HEK293 (cell line): ENCODE measurements around the gene STK35.

ENCODE experiments used
- CTCF ChIA-PET: fragments of 350-600 bp; formaldehyde crosslinking; extraction: SDS; loops from one replicate; lab custom pipeline; 2021; ENCODE audit warnings: antibody characterized with exemption; lab: Yijun Ruan, JAX
- POLR2A ChIA-PET: fragments of 300-600 bp; formaldehyde crosslinking; extraction: SDS; loops from one replicate; lab custom pipeline; 2020; ENCODE audit warnings: antibody characterized with exemption, inconsistent platforms; lab: Yijun Ruan, JAX
- H3K27ac ChIP-seq: fragments of 200-500 bp; sonication (Bioruptor generic); 2 replicates; pipeline ENCODE4 v1.5.1; 2014; ENCODE audit warnings: low read depth, low read length, control low read depth, inconsistent platforms; ENCODE audit errors: extremely low read depth
- H3K36me3 ChIP-seq, 2 experiments: fragments of 200-500 bp in 1 of 2; sonication (Bioruptor generic) in 1 of 2; 1 replicate in 1 of 2; 2 replicates in 1 of 2; pipeline ENCODE4 v1.5.1; 2014 to 2017; ENCODE audit warnings: inconsistent platforms in 2 of 2, low read length in 2 of 2; ENCODE audit not compliant: control insufficient read depth in 2 of 2, insufficient read depth in 1 of 2
- H3K4me1 ChIP-seq: fragments of 200-500 bp; sonication (Bioruptor generic); 2 replicates; pipeline ENCODE4 v1.5.1; 2014; ENCODE audit warnings: mild to moderate bottlenecking, low read length, inconsistent platforms; ENCODE audit not compliant: control insufficient read depth, insufficient read depth
- H3K4me3 ChIP-seq: 2 replicates; pipeline ENCODE4 v1.5.1; 2011; ENCODE audit warnings: low read depth, mild to moderate bottlenecking, control low read depth, low read length, moderate library complexity
- H3K9me3 ChIP-seq: fragments of 200-500 bp; sonication (Bioruptor generic); 2 replicates; pipeline ENCODE4 v1.5.1; 2014; ENCODE audit warnings: low read depth, low read length, inconsistent platforms; ENCODE audit not compliant: control insufficient read depth, insufficient read depth
- GLI2 ChIP-seq: fragments of 450-650 bp; formaldehyde crosslinking; IDR thresholded peaks from 2 replicates; pipeline ENCODE4; 2017; ENCODE audit warnings: missing biosample characterization, missing genetic modification characterization, low read depth, borderline replicate concordance
- ZNF19 ChIP-seq: fragments of 450-650 bp; formaldehyde crosslinking; IDR thresholded peaks from 2 replicates; pipeline ENCODE4; 2016; ENCODE audit warnings: missing biosample characterization, missing genetic modification characterization, low read depth
- ZNF354C ChIP-seq: fragments of 450-650 bp; formaldehyde crosslinking; IDR thresholded peaks from 2 replicates; pipeline ENCODE4 v1.5.1; 2016; ENCODE audit warnings: missing biosample characterization, missing genetic modification characterization, low read depth, borderline replicate concordance
- ZNF37A ChIP-seq: fragments of 450-650 bp; IDR thresholded peaks from 2 replicates; pipeline ENCODE4 v1.5.1; 2018; ENCODE audit warnings: missing biosample characterization, missing genetic modification characterization
- ZNF394 ChIP-seq: fragments of 450-650 bp; formaldehyde crosslinking; IDR thresholded peaks from 2 replicates; pipeline ENCODE4 v1.5.1; 2016; ENCODE audit warnings: missing biosample characterization, missing genetic modification characterization, mild to moderate bottlenecking, moderate library complexity, borderline replicate concordance
- ZNF398 ChIP-seq: fragments of 450-650 bp; formaldehyde crosslinking; IDR thresholded peaks from 2 replicates; pipeline ENCODE4 v1.5.1; 2017; ENCODE audit warnings: missing biosample characterization, missing genetic modification characterization
- ZNF426 ChIP-seq: fragments of 450-650 bp; formaldehyde crosslinking; IDR thresholded peaks from 2 replicates; pipeline ENCODE4 v1.5.1; 2017; ENCODE audit warnings: missing biosample characterization, missing genetic modification characterization, mild to moderate bottlenecking, inconsistent platforms, moderate library complexity
- ZNF514 ChIP-seq: fragments of 450-650 bp; formaldehyde crosslinking; IDR thresholded peaks from 2 replicates; pipeline ENCODE4 v1.5.1; 2016; ENCODE audit warnings: missing biosample characterization, missing genetic modification characterization
- ZNF555 ChIP-seq: fragments of 450-650 bp; formaldehyde crosslinking; conservative IDR thresholded peaks from 2 replicates; pipeline ENCODE4 v1.5.1; 2017; ENCODE audit warnings: missing biosample characterization, mild to moderate bottlenecking, missing genetic modification characterization, inconsistent platforms
- ZNF654 ChIP-seq: fragments of 450-650 bp; formaldehyde crosslinking; IDR thresholded peaks from 2 replicates; pipeline ENCODE4 v1.5.1; 2016; ENCODE audit warnings: low read depth, missing biosample characterization, missing genetic modification characterization
- ZNF664 ChIP-seq: fragments of 450-650 bp; formaldehyde crosslinking; IDR thresholded peaks from 2 replicates; pipeline ENCODE4 v1.5.1; 2016; ENCODE audit warnings: missing biosample characterization, missing genetic modification characterization
- ZNF701 ChIP-seq: fragments of 450-650 bp; formaldehyde crosslinking; IDR thresholded peaks from 2 replicates; pipeline ENCODE4 v1.5.1; 2016; ENCODE audit warnings: missing biosample characterization, missing genetic modification characterization
- TF ChIP-seq, protein P1 (sequence below): fragments of 450-650 bp; formaldehyde crosslinking; IDR thresholded peaks from 2 replicates; pipeline ENCODE4 v1.5.1; 2016; ENCODE audit warnings: missing biosample characterization, missing genetic modification characterization
- TF ChIP-seq, protein P2 (sequence below): fragments of 450-650 bp; formaldehyde crosslinking; IDR thresholded peaks from 2 replicates; pipeline ENCODE4 v1.5.1; 2016; ENCODE audit warnings: missing biosample characterization, missing genetic modification characterization
- TF ChIP-seq, protein P3 (sequence below): fragments of 450-650 bp; formaldehyde crosslinking; IDR thresholded peaks from 2 replicates; pipeline ENCODE4 v1.5.1; 2017; ENCODE audit warnings: missing biosample characterization, missing genetic modification characterization

Gene STK35

DNA sequence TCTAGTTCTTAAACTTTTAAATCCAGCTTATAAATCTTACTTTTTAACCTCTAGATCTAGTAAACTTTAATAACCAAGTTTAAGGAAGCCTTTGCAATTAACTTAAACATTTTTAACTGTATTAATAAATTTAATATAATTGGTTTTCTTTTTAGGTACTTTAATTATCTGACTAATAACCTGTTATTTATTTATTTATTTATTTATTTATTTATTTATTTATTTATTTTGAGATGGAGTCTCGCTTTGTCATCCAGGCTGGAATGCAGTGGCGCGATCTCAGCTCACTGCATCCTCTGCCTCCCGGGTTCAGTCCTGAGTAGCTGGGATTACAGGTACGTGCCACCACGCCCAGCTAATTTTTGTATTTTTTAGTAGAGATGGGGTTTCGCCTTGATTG lies 83.3 kb downstream of the STK35 start (continued):
- TF ChIP-seq, protein P1, sequence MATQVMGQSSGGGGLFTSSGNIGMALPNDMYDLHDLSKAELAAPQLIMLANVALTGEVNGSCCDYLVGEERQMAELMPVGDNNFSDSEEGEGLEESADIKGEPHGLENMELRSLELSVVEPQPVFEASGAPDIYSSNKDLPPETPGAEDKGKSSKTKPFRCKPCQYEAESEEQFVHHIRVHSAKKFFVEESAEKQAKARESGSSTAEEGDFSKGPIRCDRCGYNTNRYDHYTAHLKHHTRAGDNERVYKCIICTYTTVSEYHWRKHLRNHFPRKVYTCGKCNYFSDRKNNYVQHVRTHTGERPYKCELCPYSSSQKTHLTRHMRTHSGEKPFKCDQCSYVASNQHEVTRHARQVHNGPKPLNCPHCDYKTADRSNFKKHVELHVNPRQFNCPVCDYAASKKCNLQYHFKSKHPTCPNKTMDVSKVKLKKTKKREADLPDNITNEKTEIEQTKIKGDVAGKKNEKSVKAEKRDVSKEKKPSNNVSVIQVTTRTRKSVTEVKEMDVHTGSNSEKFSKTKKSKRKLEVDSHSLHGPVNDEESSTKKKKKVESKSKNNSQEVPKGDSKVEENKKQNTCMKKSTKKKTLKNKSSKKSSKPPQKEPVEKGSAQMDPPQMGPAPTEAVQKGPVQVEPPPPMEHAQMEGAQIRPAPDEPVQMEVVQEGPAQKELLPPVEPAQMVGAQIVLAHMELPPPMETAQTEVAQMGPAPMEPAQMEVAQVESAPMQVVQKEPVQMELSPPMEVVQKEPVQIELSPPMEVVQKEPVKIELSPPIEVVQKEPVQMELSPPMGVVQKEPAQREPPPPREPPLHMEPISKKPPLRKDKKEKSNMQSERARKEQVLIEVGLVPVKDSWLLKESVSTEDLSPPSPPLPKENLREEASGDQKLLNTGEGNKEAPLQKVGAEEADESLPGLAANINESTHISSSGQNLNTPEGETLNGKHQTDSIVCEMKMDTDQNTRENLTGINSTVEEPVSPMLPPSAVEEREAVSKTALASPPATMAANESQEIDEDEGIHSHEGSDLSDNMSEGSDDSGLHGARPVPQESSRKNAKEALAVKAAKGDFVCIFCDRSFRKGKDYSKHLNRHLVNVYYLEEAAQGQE (tag by site-specific recombination) = peak; percentile 67
- TF ChIP-seq ZNF354C (tag by site-specific recombination) (0 out of 2 replicates have a peak, but pooled peaks have one; percentile 73), ZNF394 (peak; percentile 95), ZNF19 (tag by site-specific recombination) (0 out of 2 replicates have a peak, but pooled peaks have one; percentile 59)

GRCh38 chr20:2195614-2196013 lies 94.0 kb downstream of the STK35 start:
- H3K36me3 ChIP-seq = no peaks in the 10 kb centered on the region
- ChIA-PET POLR2A (no interaction called here), CTCF (interaction anchor here (0.6 to 1.4 kb wide), 3 partner anchors 12 to 257 kb away, joined by 3 read pairs; no protein-coding TSS in a partner anchor)
- no peak overlapping the region for H3K4me3 ChIP-seq
- H3K27ac ChIP-seq = no peak overlapping the region
- H3K9me3 ChIP-seq = no peaks in the 10 kb centered on the region
- TF ChIP-seq, protein P2, sequence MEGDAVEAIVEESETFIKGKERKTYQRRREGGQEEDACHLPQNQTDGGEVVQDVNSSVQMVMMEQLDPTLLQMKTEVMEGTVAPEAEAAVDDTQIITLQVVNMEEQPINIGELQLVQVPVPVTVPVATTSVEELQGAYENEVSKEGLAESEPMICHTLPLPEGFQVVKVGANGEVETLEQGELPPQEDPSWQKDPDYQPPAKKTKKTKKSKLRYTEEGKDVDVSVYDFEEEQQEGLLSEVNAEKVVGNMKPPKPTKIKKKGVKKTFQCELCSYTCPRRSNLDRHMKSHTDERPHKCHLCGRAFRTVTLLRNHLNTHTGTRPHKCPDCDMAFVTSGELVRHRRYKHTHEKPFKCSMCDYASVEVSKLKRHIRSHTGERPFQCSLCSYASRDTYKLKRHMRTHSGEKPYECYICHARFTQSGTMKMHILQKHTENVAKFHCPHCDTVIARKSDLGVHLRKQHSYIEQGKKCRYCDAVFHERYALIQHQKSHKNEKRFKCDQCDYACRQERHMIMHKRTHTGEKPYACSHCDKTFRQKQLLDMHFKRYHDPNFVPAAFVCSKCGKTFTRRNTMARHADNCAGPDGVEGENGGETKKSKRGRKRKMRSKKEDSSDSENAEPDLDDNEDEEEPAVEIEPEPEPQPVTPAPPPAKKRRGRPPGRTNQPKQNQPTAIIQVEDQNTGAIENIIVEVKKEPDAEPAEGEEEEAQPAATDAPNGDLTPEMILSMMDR (tag by site-specific recombination) = peak; percentile 32; the same call in 1 of the 2 replicates
- no peak for TF ChIP-seq ZNF514 (tag by site-specific recombination)
- H3K4me1 ChIP-seq = no peaks in the 10 kb centered on the region

GRCh38 chr20:2197166-2197565 lies 95.5 kb downstream of the STK35 start:
- Histone ChIP-seq H3K4me3 (no peak overlapping the region), H3K27ac (no peak overlapping the region), H3K4me1 (no peaks in the 10 kb centered on the region), H3K36me3 (no peaks in the 10 kb centered on the region), H3K9me3 (no peaks in the 10 kb centered on the region)
- ChIA-PET CTCF (interaction anchor here (0.6 to 2.3 kb wide), 5 partner anchors 9 to 431 kb away, joined by 3 to 10 read pairs (median 7); no protein-coding TSS in a partner anchor), POLR2A (no interaction called here)
- TF ChIP-seq, protein P3, sequence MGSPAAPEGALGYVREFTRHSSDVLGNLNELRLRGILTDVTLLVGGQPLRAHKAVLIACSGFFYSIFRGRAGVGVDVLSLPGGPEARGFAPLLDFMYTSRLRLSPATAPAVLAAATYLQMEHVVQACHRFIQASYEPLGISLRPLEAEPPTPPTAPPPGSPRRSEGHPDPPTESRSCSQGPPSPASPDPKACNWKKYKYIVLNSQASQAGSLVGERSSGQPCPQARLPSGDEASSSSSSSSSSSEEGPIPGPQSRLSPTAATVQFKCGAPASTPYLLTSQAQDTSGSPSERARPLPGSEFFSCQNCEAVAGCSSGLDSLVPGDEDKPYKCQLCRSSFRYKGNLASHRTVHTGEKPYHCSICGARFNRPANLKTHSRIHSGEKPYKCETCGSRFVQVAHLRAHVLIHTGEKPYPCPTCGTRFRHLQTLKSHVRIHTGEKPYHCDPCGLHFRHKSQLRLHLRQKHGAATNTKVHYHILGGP (tag by site-specific recombination) = no peak
- no peak for TF ChIP-seq ZNF398
- TF ChIP-seq ZNF555 (tag by site-specific recombination) = no peak
- TF ChIP-seq ZNF426 (tag by site-specific recombination) = no peak
- no peak for TF ChIP-seq ZNF37A (tag by site-specific recombination)
- no peak for TF ChIP-seq ZNF701 (tag by site-specific recombination)
- no peak for TF ChIP-seq ZNF664 (tag by site-specific recombination)
- no peak for TF ChIP-seq ZNF654 (tag by site-specific recombination)
- TF ChIP-seq GLI2 = no peak
